C4-2B (cell line): ENCODE data around the gene GRM7.

ENCODE experiments used
- H3K27ac ChIP-seq: fragments of 450-650 bp; 2 replicates; pipeline ENCODE4 v1.5.1; 2017
- ZFX ChIP-seq: fragments of 450-650 bp; IDR thresholded peaks from 2 replicates; pipeline ENCODE4 v1.6.1; 2017
- TF ChIP-seq, protein P1 (sequence below): fragments of 450-650 bp; conservative IDR thresholded peaks from 2 replicates; pipeline ENCODE4 v1.5.1; 2017; ENCODE audit warnings: mild to moderate bottlenecking

Gene GRM7

DNA sequence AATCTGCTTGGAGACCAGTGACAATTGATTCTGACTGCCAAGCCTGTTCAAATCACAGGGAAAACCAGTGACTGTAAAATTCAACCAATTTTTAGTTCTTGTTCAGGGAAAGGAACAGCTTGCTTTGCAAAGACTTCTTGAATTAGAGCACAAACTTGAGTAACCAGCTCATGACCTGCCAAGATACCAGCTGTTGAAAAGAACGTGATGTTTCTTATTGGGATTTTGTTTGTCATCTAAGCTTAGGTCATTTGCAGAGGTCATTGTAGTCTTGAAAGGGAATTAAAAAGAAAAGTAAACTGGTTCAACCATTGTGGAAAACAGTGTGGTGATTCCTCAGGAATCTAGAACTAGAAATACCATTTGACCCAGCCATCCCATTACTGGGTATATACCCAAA lies 428.2 kb downstream of the GRM7 start:
- no peak overlapping the region for H3K27ac ChIP-seq
- TF ChIP-seq ZFX, result no peak
- TF ChIP-seq, protein P1, sequence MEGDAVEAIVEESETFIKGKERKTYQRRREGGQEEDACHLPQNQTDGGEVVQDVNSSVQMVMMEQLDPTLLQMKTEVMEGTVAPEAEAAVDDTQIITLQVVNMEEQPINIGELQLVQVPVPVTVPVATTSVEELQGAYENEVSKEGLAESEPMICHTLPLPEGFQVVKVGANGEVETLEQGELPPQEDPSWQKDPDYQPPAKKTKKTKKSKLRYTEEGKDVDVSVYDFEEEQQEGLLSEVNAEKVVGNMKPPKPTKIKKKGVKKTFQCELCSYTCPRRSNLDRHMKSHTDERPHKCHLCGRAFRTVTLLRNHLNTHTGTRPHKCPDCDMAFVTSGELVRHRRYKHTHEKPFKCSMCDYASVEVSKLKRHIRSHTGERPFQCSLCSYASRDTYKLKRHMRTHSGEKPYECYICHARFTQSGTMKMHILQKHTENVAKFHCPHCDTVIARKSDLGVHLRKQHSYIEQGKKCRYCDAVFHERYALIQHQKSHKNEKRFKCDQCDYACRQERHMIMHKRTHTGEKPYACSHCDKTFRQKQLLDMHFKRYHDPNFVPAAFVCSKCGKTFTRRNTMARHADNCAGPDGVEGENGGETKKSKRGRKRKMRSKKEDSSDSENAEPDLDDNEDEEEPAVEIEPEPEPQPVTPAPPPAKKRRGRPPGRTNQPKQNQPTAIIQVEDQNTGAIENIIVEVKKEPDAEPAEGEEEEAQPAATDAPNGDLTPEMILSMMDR, result no peak

DNA sequence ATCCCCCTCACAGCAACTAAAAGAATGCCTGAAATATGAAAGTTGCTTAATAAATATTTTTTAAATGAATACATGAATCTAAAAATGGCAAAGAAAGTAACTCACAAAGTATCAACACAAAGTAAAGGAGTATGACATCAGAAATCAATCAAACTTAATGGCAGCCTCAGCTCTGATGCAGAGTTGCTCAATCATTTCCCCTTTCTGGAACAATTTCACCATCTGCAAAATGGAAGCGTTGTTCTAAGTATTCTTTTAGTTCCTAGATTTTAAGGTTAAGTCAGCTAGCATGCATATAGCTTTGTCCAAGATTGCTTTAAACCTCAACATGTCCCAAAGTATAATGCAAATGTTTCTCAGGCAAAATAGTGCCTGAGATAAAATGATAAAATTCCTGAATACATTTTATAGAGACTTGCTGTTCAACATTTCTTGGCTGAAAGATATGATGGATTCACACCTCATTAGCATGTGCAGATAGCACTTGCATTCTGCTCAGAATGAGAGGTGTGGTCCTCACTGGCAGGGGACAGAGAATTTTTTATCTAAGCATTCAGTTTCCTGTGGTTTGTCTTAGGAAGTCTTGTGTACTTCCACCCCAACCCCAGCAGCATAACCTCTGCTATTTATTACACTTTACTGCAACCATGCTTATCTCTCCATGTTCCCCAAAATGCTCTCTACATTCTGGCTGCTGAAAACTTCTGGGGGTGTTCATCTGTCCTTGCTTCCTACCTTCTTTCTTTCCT lies 429.3 kb downstream of the GRM7 start:
- no peak for TF ChIP-seq ZFX
- TF ChIP-seq, protein P1, result no peak
- H3K27ac ChIP-seq, result no peak overlapping the region

DNA sequence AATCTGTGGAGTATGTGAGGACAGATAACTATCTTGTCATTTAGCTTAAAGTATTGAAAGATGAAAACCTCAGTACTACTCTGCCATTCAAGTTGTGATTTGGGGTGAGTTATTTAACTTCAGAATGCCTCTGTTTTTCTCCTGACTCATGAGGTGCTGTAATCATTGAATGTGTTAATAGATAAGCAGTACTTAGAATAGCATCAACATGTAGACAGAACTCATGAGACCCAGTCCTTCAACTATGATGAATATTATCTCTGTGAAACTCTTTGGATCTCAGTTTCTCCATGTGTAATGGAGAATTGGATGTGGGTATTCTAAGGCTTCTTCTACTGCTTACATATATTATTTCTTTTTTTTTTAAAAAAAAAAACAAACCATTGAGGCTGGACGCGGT lies 431.4 kb downstream of the GRM7 start:
- H3K27ac ChIP-seq, result no peak overlapping the region
- TF ChIP-seq, protein P1, result no peak
- no peak for TF ChIP-seq ZFX

DNA sequence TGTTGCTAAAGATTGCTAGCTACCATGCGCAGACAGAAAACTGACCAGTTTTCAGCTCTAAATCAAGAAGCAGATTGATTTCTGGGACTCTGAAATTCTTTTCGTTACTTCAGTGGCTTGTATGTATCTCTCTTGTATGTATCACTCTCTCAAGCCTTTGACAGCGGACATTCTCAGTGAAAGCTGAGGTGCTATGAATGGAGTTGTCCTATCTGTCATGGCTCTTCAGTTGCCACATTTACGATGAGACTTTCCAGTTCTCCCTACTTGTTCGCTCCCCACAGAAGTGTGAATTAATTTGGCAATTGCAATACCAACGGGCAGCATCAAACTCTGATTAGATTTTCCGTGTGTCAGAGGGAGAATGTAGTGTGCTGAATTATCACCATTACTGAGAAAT lies 432.4 kb downstream of the GRM7 start:
- TF ChIP-seq, protein P1, result no peak
- no peak for TF ChIP-seq ZFX
- H3K27ac ChIP-seq, result no peak overlapping the region

DNA sequence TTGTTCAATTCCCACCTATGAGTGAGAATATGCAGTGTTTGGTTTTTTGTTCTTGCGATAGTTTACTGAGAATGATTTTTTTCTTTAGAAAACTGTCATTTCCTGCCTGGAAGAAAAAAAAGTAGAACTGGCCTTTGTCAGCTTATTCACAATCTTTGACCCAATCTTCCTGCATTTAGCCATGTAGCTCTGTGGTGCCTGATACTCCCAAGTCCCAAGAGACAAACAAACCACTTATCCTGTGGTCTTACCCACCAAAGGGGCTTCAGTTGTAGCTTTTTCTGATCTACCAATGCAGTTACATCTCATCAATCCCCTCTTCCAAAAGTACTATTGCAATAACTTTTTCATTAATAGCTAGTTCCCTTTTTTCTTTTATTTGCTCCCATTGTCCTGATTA lies 444.6 kb downstream of the GRM7 start:
- H3K27ac ChIP-seq, result no peak overlapping the region
- no peak for TF ChIP-seq ZFX
- TF ChIP-seq, protein P1, result no peak

DNA sequence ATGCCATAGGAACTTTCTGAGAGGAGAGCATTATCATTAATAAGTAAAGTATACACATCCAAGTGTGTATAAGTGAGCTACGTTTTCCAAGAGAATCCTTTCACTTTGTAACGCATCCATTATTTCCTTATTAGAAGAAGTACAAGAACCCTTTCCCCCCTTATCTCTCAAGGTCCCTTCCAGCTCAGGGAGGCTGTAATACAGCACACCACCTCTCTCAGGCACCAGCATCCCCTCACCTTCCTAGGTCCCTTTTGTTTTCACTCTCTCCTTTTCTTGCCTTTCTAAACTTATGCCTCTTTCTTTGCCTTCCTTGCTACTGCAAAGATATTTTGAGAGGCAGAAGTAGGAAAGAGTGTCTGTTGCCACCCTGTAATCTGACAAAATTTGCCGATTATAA lies 446.0 kb downstream of the GRM7 start:
- TF ChIP-seq, protein P1, result no peak
- TF ChIP-seq ZFX, result no peak

DNA sequence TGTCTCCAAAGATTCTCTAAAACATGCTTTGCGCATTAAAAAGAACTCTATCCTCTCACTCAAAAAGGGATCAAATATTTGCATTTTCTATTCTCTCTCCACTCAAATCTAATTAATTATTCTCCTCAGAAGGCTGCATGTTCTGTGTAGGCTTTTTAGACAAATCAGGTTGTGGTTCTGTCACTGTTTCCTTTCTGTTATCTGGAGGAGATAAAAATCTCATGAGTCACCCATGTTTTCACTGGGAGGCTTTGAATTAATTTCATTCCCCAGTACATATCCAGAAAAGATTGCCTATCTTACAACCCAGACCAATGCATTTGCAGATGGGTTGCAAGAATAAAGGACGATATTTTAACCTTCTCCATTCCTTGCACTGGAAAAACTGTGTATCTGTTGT lies 446.5 kb downstream of the GRM7 start:
- no peak overlapping the region for H3K27ac ChIP-seq
- TF ChIP-seq, protein P1, result no peak
- no peak for TF ChIP-seq ZFX

More for the DNA sequence above, 446.0 kb downstream of the GRM7 start:
- no peak overlapping the region for H3K27ac ChIP-seq
